Ovary (tissue), 3 donors: ENCODE results near the gene FAM20C.

Experiments used
- CTCF ChIP-seq, 3 donors: fragments of 450-650 bp in 2 of 3; fragments of 200-600 bp in 1 of 3; IDR thresholded peaks; one replicate each; pipeline versions ENCODE4 v1.5.1 to v1.8.0; 2016 to 2022; ENCODE audit warnings: antibody characterized with exemption in 3 of 3, mild to moderate bottlenecking in 1 of 3
- EP300 ChIP-seq: sonication (generic); formaldehyde crosslinking; IDR thresholded peaks from one replicate; pipeline ENCODE4 v1.6.1; 2017; ENCODE audit warnings: antibody characterized with exemption
- POLR2A ChIP-seq: fragments of 450-650 bp; IDR thresholded peaks from one replicate; pipeline ENCODE4 v1.6.1; 2017; ENCODE audit warnings: antibody characterized with exemption, mild to moderate bottlenecking, moderate library complexity
- donor health status: DM: no; HTN: no; CAD: no.

- TF ChIP-seq CTCF (IDR thresholded peaks at IDR 0.05) (no peak), POLR2A (no peak), EP300 (no peak)
Measured at GRCh38 chr7:171912-172515, 20.4 kb upstream of the FAM20C start.
